ENCODE results near the gene CISD1. TPM values are rescaled to one million over a fixed set of nuclear protein-coding genes. Genes with fewer than 3 reads are reported as not detected.

The CISD1 gene
- total and polyA plus RNA-seq, 2 donors (not counting 3 experiments of a cell fraction or from before 2014, with no cell fraction given) = 25.5 to 53.0 TPM

- Histone ChIP-seq H3K4me1 (ENCODE audit: control insufficient read depth, extremely low read depth, insufficient read depth, low read length) (no peaks in the 10 kb centered on the region), H3K36me3 (ENCODE audit: control insufficient read depth in 2 of 2, extremely low read depth in 1 of 2, insufficient read depth in 2 of 2, low read length in 2 of 2) (no peaks in the 10 kb centered on the region), H3K79me2 (ENCODE audit: control insufficient read depth, insufficient read depth, low read length) (no peaks in the 10 kb centered on the region), H3K9ac (replicated peaks; ENCODE audit: extremely low read depth, insufficient read depth, low read length) (no peak overlapping the region), H4K20me1 (replicated peaks; ENCODE audit: control insufficient read depth, extremely low read depth, insufficient read depth, low read length) (no peaks in the 10 kb centered on the region), H3K9me3 (replicated peaks; ENCODE audit: control insufficient read depth, insufficient read depth, low read length) (no peaks in the 10 kb centered on the region), H3K27me3 (ENCODE audit: control insufficient read depth in 2 of 2, insufficient read depth in 2 of 2, low read length in 2 of 2) (peaks cover 18 to 35% of the 10 kb centered on the region in 2 experiments), H3K4me3 (replicated peaks in 1 of 3; ENCODE audit: insufficient read depth in 1 of 3, low read depth in 1 of 3, low read length in 3 of 3) (no peak overlapping the region), H3K4me2 (ENCODE audit: insufficient read depth, low read length) (no peak overlapping the region), H2AFZ (ENCODE audit: low read depth, low read length) (no peak overlapping the region), H3K27ac (ENCODE audit: insufficient read depth, low read depth, low read length) (no peak overlapping the region), H3K9me1 (replicated peaks; ENCODE audit: control insufficient read depth, extremely low read depth, insufficient read depth, low read length) (no peaks in the 10 kb centered on the region)
- DNase-seq (ENCODE audit: low read depth, low spot score) = no peak
- intact Hi-C loops (cut with micrococcal nuclease) (no loop called here), dilution Hi-C loops (cut with MboI; ENCODE audit: extremely low pct_ligation_motif_present, low sequenced_read_pairs) (no loop called here)
- no peak for TF ChIP-seq MYC (IDR thresholded peaks at IDR 0.05; ENCODE audit: low read depth, low read length)
- no peak for TF ChIP-seq GATA2 (IDR thresholded peaks at IDR 0.05; ENCODE audit: insufficient read depth, insufficient read length, low read depth, low read length)
- no peak for TF ChIP-seq MAX (IDR thresholded peaks at IDR 0.05; ENCODE audit: insufficient read depth, insufficient read length)
- TF ChIP-seq EZH2 (IDR thresholded peaks at IDR 0.05; ENCODE audit: borderline replicate concordance, low read depth, low read length, severe bottlenecking) = no peak
- no peak for TF ChIP-seq POLR2A (IDR thresholded peaks at IDR 0.05; ENCODE audit: low read depth, low read length)
- TF ChIP-seq FOS (IDR thresholded peaks at IDR 0.05; ENCODE audit: borderline replicate concordance, insufficient read depth, low read length) = no peak
- TF ChIP-seq JUN (IDR thresholded peaks at IDR 0.05; ENCODE audit: borderline replicate concordance, insufficient read depth, insufficient read length, low read depth) = no peak
- TF ChIP-seq POLR2AphosphoS5 (IDR thresholded peaks at IDR 0.05; ENCODE audit: insufficient read depth, low read depth, low read length) = no peak
- TF ChIP-seq CTCF (IDR thresholded peaks at IDR 0.05; ENCODE audit: extremely low read depth in 1 of 2, insufficient read depth in 1 of 2, low read depth in 1 of 2, low read length in 2 of 2) = no peak
- POLR2A ChIA-PET = no interaction called here
- CTCF ChIA-PET = interaction anchor here (1.6 kb wide), 1 partner anchor 24 kb away, joined by 3 read pairs; no protein-coding TSS in a partner anchor
- BruUV-seq (replicated peaks) = no TSS peak
- FAIRE-seq = no peak
Observed at GRCh38 chr10:58328233-58328632, 59.3 kb downstream of the CISD1 start.
